Measurements from ENCODE around the gene ANKRD1.

ANKRD1 gene

GRCh38 chr10:90930070-90930837 is 9.4 kb upstream of the ANKRD1 start:
- Histone ChIP-seq H3K27me3 (replicated peaks; ENCODE audit: control insufficient read depth, insufficient read depth, low read length) (no peaks in the 10 kb centered on the region), H3K4me3 (replicated peaks; ENCODE audit: low read depth, low read length) (no peak overlapping the region), H3K36me3 (ENCODE audit: control insufficient read depth, insufficient read depth, low read length) (no peaks in the 10 kb centered on the region)
- no peak for DNase-seq (ENCODE audit: extremely low read depth, insufficient read length)
- TF ChIP-seq, protein P1, sequence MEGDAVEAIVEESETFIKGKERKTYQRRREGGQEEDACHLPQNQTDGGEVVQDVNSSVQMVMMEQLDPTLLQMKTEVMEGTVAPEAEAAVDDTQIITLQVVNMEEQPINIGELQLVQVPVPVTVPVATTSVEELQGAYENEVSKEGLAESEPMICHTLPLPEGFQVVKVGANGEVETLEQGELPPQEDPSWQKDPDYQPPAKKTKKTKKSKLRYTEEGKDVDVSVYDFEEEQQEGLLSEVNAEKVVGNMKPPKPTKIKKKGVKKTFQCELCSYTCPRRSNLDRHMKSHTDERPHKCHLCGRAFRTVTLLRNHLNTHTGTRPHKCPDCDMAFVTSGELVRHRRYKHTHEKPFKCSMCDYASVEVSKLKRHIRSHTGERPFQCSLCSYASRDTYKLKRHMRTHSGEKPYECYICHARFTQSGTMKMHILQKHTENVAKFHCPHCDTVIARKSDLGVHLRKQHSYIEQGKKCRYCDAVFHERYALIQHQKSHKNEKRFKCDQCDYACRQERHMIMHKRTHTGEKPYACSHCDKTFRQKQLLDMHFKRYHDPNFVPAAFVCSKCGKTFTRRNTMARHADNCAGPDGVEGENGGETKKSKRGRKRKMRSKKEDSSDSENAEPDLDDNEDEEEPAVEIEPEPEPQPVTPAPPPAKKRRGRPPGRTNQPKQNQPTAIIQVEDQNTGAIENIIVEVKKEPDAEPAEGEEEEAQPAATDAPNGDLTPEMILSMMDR (IDR thresholded peaks at IDR 0.05; ENCODE audit: insufficient read depth, low read length, poor library complexity, severe bottlenecking) = no peak

GRCh38 chr10:90929179-90929578 is 8.3 kb upstream of the ANKRD1 start:
- TF ChIP-seq, protein P1 (IDR thresholded peaks at IDR 0.05; ENCODE audit: insufficient read depth, low read length, poor library complexity, severe bottlenecking) = no peak
- Histone ChIP-seq H3K4me3 (replicated peaks; ENCODE audit: low read depth, low read length) (no peak overlapping the region), H3K36me3 (ENCODE audit: control insufficient read depth, insufficient read depth, low read length) (no peaks in the 10 kb centered on the region), H3K27me3 (replicated peaks; ENCODE audit: control insufficient read depth, insufficient read depth, low read length) (no peaks in the 10 kb centered on the region)
- no peak for DNase-seq (ENCODE audit: extremely low read depth, insufficient read length)

- H3K36me3 ChIP-seq (ENCODE audit: control insufficient read depth, insufficient read depth, low read length) = no peaks in the 10 kb centered on the region
- DNase-seq (ENCODE audit: extremely low read depth, insufficient read length) = no peak
- no peaks in the 10 kb centered on the region for H3K27me3 ChIP-seq (replicated peaks; ENCODE audit: control insufficient read depth, insufficient read depth, low read length)
- TF ChIP-seq, protein P1 (IDR thresholded peaks at IDR 0.05; ENCODE audit: insufficient read depth, low read length, poor library complexity, severe bottlenecking) = no peak
- H3K4me3 ChIP-seq (replicated peaks; ENCODE audit: low read depth, low read length) = no peak overlapping the region
Measured at GRCh38 chr10:90927293-90927692, 6.4 kb upstream of the ANKRD1 start.

DNA sequence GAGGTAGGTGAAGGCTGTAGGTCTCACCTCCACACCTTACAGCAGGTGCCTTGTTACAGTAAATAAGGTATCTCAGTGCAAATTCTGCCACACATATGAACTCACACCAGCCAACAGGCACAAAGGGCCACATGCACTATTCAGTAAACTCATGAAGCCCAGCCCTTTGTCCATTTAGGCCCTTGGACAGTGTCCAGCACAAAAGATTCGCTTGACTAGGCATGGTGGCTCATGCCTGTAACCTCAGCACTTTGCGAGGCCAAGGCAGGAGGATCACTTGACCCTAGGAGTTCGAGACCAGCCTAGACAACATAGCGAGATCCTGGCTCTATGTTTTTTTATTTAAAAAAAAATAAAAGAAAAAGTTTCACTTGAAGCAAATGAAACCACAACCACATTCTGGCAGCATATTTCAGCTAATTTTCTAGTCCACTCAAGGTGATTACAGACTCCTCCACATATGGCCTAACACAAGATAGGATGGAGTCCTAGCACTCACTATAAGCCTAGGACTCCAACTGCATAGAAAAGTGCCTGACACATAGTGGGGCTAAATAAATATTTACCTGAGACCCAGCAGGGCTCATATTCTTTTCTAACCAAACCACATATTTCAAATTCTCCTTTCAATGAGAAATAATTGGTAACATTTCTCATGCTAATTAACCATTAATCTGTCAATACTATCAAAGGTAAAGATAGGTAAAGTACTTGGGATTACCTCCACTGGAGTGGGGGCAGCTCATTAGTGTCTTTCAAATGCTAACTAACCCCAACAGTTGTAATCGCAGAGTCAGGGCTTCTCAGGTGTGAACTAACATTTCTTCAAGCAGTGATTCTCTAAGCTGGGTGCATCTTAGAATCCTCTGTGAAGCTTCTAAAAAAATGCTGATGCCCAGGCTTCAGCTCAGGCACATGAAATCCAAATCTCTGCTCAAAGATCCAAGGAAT is 4.5 kb upstream of the ANKRD1 start:
- no peak for DNase-seq (ENCODE audit: extremely low read depth, insufficient read length)
- H3K27me3 ChIP-seq (replicated peaks; ENCODE audit: control insufficient read depth, insufficient read depth, low read length) = no peaks in the 10 kb centered on the region
- no peaks in the 10 kb centered on the region for H3K36me3 ChIP-seq (ENCODE audit: control insufficient read depth, insufficient read depth, low read length)

GRCh38 chr10:90924552-90924951 is 3.7 kb upstream of the ANKRD1 start:
- no peaks in the 10 kb centered on the region for H3K27me3 ChIP-seq (replicated peaks; ENCODE audit: control insufficient read depth, insufficient read depth, low read length)

More for the DNA sequence above, 4.5 kb upstream of the ANKRD1 start:
- H3K4me3 ChIP-seq (replicated peaks; ENCODE audit: low read depth, low read length) = no peak overlapping the region
- TF ChIP-seq, protein P1 (IDR thresholded peaks at IDR 0.05; ENCODE audit: insufficient read depth, low read length, poor library complexity, severe bottlenecking) = no peak

More at GRCh38 chr10:90924552-90924951, 3.7 kb upstream of the ANKRD1 start:
- DNase-seq (ENCODE audit: extremely low read depth, insufficient read length) = no peak
- Histone ChIP-seq H3K36me3 (ENCODE audit: control insufficient read depth, insufficient read depth, low read length) (no peaks in the 10 kb centered on the region), H3K4me3 (replicated peaks; ENCODE audit: low read depth, low read length) (no peak overlapping the region)
- TF ChIP-seq, protein P1 (IDR thresholded peaks at IDR 0.05; ENCODE audit: insufficient read depth, low read length, poor library complexity, severe bottlenecking) = no peak
